ENCODE results near the gene KIF18A. TPM values are rescaled to one million over a fixed set of nuclear protein-coding genes. Genes with fewer than 3 reads are reported as not detected.

The KIF18A gene
- polyA plus RNA-seq, 1 donor (not counting 4 experiments of a cell fraction or from before 2014, with no cell fraction given) = 6.1 TPM

DNA sequence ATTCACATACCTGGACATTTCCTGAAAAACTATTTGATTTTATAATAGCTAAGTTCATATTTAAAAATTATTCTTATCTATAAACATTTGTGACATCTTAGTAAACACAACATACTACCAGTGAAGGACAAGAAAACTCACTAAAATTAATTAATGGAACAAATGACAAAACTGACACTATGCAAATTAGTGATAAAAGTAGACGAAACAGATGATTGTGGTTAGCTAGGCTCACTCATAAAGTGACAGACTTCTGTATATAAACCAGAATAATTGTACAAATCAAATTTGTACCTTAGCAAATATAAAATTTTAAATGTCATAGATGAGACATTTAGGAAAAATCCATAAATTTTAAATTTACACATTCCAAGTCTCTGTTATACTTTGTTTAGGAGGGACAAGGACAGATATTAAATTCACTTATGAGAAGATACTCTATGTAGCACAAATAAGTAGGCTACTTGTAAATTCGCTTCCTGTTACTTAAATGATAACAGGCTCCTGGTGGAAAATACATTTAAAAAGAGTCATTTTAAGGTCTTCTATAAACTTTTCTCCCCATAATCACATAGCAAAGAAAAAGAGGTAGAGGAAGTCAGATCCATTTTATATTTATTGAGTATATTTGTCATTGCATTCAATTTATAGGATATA lies 81.2 kb downstream of the KIF18A start:
- Histone ChIP-seq H3K27ac (ENCODE audit: control insufficient read depth, insufficient read depth, low read length) (no peak overlapping the region), H2AFZ (ENCODE audit: control insufficient read depth, low read length) (no peak overlapping the region), H3K4me3 (ENCODE audit: control insufficient read depth in 2 of 3, extremely low read depth in 1 of 3, insufficient read depth in 2 of 3, low read depth in 1 of 3, low read length in 3 of 3) (no peak overlapping the region), H3K36me3 (ENCODE audit: control insufficient read depth in 2 of 2, extremely low read depth in 1 of 2, insufficient read depth in 2 of 2, low read length in 2 of 2) (no peaks in the 10 kb centered on the region), H3K9ac (ENCODE audit: control insufficient read depth, extremely low read depth, insufficient read depth, low read length) (no peak overlapping the region), H3K79me2 (ENCODE audit: control insufficient read depth, insufficient read depth, low read length) (no peaks in the 10 kb centered on the region), H3K9me1 (ENCODE audit: control insufficient read depth, extremely low read depth, insufficient read depth, low read length) (no peaks in the 10 kb centered on the region), H3K4me2 (ENCODE audit: control insufficient read depth, extremely low read depth, insufficient read depth, low read depth, low read length) (no peak overlapping the region), H3K4me1 (ENCODE audit: control insufficient read depth, extremely low read depth, insufficient read depth, low read length) (no peaks in the 10 kb centered on the region), H3K27me3 (ENCODE audit: control insufficient read depth, extremely low read depth, insufficient read depth, low read length) (no peaks in the 10 kb centered on the region), H3K9me3 (ENCODE audit: control insufficient read depth, low read depth, low read length) (no peaks in the 10 kb centered on the region), H4K20me1 (ENCODE audit: control insufficient read depth, extremely low read depth, insufficient read depth, low read length) (no peaks in the 10 kb centered on the region)
- dilution Hi-C loops (cut with MboI; ENCODE audit: extremely low pct_ligation_motif_present, low sequenced_read_pairs) = no loop called here
- FAIRE-seq = no peak
- DNase-seq (ENCODE audit: low read depth, low spot score) = no peak
- TF ChIP-seq, protein P1, sequence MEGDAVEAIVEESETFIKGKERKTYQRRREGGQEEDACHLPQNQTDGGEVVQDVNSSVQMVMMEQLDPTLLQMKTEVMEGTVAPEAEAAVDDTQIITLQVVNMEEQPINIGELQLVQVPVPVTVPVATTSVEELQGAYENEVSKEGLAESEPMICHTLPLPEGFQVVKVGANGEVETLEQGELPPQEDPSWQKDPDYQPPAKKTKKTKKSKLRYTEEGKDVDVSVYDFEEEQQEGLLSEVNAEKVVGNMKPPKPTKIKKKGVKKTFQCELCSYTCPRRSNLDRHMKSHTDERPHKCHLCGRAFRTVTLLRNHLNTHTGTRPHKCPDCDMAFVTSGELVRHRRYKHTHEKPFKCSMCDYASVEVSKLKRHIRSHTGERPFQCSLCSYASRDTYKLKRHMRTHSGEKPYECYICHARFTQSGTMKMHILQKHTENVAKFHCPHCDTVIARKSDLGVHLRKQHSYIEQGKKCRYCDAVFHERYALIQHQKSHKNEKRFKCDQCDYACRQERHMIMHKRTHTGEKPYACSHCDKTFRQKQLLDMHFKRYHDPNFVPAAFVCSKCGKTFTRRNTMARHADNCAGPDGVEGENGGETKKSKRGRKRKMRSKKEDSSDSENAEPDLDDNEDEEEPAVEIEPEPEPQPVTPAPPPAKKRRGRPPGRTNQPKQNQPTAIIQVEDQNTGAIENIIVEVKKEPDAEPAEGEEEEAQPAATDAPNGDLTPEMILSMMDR (optimal IDR thresholded peaks at IDR 0.05 in 1 of 3, IDR thresholded peaks at IDR 0.05 in 1 of 3, conservative IDR thresholded peaks at IDR 0.05 in 1 of 3; ENCODE audit: extremely low read depth in 1 of 3, insufficient read depth in 2 of 3, low read length in 3 of 3) = no peak
- TF ChIP-seq EZH2 (IDR thresholded peaks at IDR 0.05; ENCODE audit: low read length) = no peak

DNA sequence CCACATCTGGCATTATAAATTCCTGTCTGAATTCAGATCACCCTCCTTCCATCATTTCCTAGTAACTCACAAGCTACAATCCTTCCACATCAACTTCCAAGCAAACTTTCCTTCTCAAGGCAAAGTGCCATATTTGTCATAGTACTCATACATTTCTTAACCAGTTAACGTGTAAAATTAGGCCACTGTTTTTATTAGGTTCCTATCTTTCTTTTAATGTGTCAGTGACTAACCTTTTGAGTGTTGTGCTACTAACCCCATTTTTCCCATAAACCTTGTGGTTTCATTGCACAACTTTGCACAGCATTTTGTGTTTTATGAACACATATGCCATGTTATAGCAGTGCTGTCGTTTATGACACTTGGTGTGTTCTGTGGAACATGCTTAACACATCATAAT lies 90.1 kb downstream of the KIF18A start:
- Histone ChIP-seq H4K20me1 (ENCODE audit: control insufficient read depth, extremely low read depth, insufficient read depth, low read length) (no peaks in the 10 kb centered on the region), H3K9me3 (ENCODE audit: control insufficient read depth, low read depth, low read length) (no peaks in the 10 kb centered on the region), H3K4me1 (ENCODE audit: control insufficient read depth, extremely low read depth, insufficient read depth, low read length) (no peaks in the 10 kb centered on the region), H3K4me2 (ENCODE audit: control insufficient read depth, extremely low read depth, insufficient read depth, low read depth, low read length) (no peak overlapping the region), H3K4me3 (ENCODE audit: control insufficient read depth in 2 of 3, extremely low read depth in 1 of 3, insufficient read depth in 2 of 3, low read depth in 1 of 3, low read length in 3 of 3) (no peak overlapping the region), H3K27me3 (ENCODE audit: control insufficient read depth, extremely low read depth, insufficient read depth, low read length) (no peaks in the 10 kb centered on the region), H3K79me2 (ENCODE audit: control insufficient read depth, insufficient read depth, low read length) (no peaks in the 10 kb centered on the region), H3K9me1 (ENCODE audit: control insufficient read depth, extremely low read depth, insufficient read depth, low read length) (peaks cover 2% of the 10 kb centered on the region), H3K27ac (ENCODE audit: control insufficient read depth, insufficient read depth, low read length) (no peak overlapping the region), H3K9ac (ENCODE audit: control insufficient read depth, extremely low read depth, insufficient read depth, low read length) (no peak overlapping the region), H2AFZ (ENCODE audit: control insufficient read depth, low read length) (no peak overlapping the region), H3K36me3 (ENCODE audit: control insufficient read depth in 2 of 2, extremely low read depth in 1 of 2, insufficient read depth in 2 of 2, low read length in 2 of 2) (no peaks in the 10 kb centered on the region)
- dilution Hi-C loops (cut with MboI; ENCODE audit: extremely low pct_ligation_motif_present, low sequenced_read_pairs) = no loop called here
- FAIRE-seq (no peak), DNase-seq (ENCODE audit: low read depth, low spot score) (no peak)
- TF ChIP-seq, protein P1 (optimal IDR thresholded peaks at IDR 0.05 in 1 of 3, IDR thresholded peaks at IDR 0.05 in 1 of 3, conservative IDR thresholded peaks at IDR 0.05 in 1 of 3; ENCODE audit: extremely low read depth in 1 of 3, insufficient read depth in 2 of 3, low read length in 3 of 3) = no peak
- no peak for TF ChIP-seq EZH2 (IDR thresholded peaks at IDR 0.05; ENCODE audit: low read length)

Data from keratinocyte (primary cell).